ENCODE results near the gene ELMO2.

- TF ChIP-seq CTCF (IDR thresholded peaks at IDR 0.05), result no peak
- TF ChIP-seq EZH2 (IDR thresholded peaks at IDR 0.05; ENCODE audit: borderline replicate concordance, insufficient read depth, low read depth, low read length, poor library complexity, severe bottlenecking), result no peak
Measured at GRCh38 chr20:46394872-46395760, 11.3 kb downstream of the ELMO2 start.
